Liver (tissue), 9 donors: ENCODE results near the gene AP1S1. TPM values are rescaled to one million over a fixed set of nuclear protein-coding genes. Genes with fewer than 3 reads are reported as not detected.

Experiments used
- DNase-seq: peaks from one replicate; pipeline ENCODE4 v3.0.0-alpha.2; 2017; ENCODE audit warnings: low spot score
- H3K27ac ChIP-seq, 2 donors: one replicate each; pipeline ENCODE4 v1.7.0; 2013; ENCODE audit warnings: inconsistent platforms in 2 of 2, low read length in 2 of 2, control low read depth in 1 of 2, low read depth in 1 of 2, mild to moderate bottlenecking in 1 of 2
- H3K27me3 ChIP-seq, 4 donors: one replicate each; pipeline versions ENCODE4 v1.6.1 to v1.7.0; 2013; ENCODE audit warnings: low read length in 3 of 4, inconsistent platforms in 1 of 4, mild to moderate bottlenecking in 1 of 4, moderate library complexity in 1 of 4; ENCODE audit not compliant: control insufficient read depth in 4 of 4, insufficient read depth in 4 of 4
- H3K36me3 ChIP-seq, 4 donors: one replicate each; pipeline versions ENCODE4 v1.6.1 to v1.7.0; 2013; ENCODE audit warnings: low read length in 3 of 4, mild to moderate bottlenecking in 3 of 4, low read depth in 1 of 4, moderate library complexity in 1 of 4; ENCODE audit not compliant: control insufficient read depth in 4 of 4, insufficient read depth in 3 of 4
- H3K4me1 ChIP-seq, 4 donors: one replicate each; pipeline versions ENCODE4 v1.6.1 to v1.7.0; 2013; ENCODE audit warnings: low read length in 3 of 4, mild to moderate bottlenecking in 3 of 4, moderate library complexity in 1 of 4; ENCODE audit not compliant: control insufficient read depth in 4 of 4, insufficient read depth in 4 of 4
- H3K4me3 ChIP-seq, 3 donors: one replicate each; pipeline versions ENCODE4 v1.6.1 to v1.7.0; 2013; ENCODE audit warnings: low read length in 3 of 3, control low read depth in 1 of 3, low read depth in 1 of 3, mild to moderate bottlenecking in 1 of 3
- H3K9ac ChIP-seq, 2 donors: one replicate each; pipeline ENCODE4 v1.7.0; 2013; ENCODE audit warnings: low read length in 2 of 2, mild to moderate bottlenecking in 2 of 2, moderate library complexity in 2 of 2, control low read depth in 1 of 2, low read depth in 1 of 2
- H3K9me3 ChIP-seq, 4 donors: one replicate each; pipeline versions ENCODE4 v1.6.1 to v1.7.0; 2013; ENCODE audit warnings: low read length in 3 of 4; ENCODE audit not compliant: control insufficient read depth in 4 of 4
- EGR1 ChIP-seq, 2 donors: IDR thresholded peaks; 2 replicates each; pipeline ENCODE4 v1.6.1; 2016 to 2018; ENCODE audit warnings: antibody characterized with exemption in 2 of 2, low read depth in 2 of 2
- FOXA2 ChIP-seq: IDR thresholded peaks from 2 replicates; pipeline ENCODE4 v1.6.1; 2016; ENCODE audit warnings: antibody characterized with exemption
- GABPA ChIP-seq, 2 donors: IDR thresholded peaks in 1 of 2; conservative IDR thresholded peaks in 1 of 2; 2 replicates each; pipeline ENCODE4 v1.6.1; 2016; ENCODE audit warnings: antibody characterized with exemption in 2 of 2, mild to moderate bottlenecking in 1 of 2, moderate library complexity in 1 of 2
- HNF4A ChIP-seq, 2 donors: conservative IDR thresholded peaks; 2 replicates each; pipeline ENCODE4 v1.6.1; 2016; ENCODE audit warnings: antibody characterized with exemption in 2 of 2, mild to moderate bottlenecking in 2 of 2
- JUND ChIP-seq, 2 donors: IDR thresholded peaks; 2 replicates each; pipeline ENCODE4 v1.6.1; 2016; ENCODE audit warnings: antibody characterized with exemption in 2 of 2
- MAX ChIP-seq: IDR thresholded peaks from 2 replicates; pipeline ENCODE4 v1.6.1; 2016; ENCODE audit warnings: antibody characterized with exemption
- NR2F2 ChIP-seq: IDR thresholded peaks from 2 replicates; pipeline ENCODE4 v1.6.1; 2016; ENCODE audit warnings: antibody characterized with exemption
- RAD21 ChIP-seq, 2 donors: IDR thresholded peaks; 2 replicates each; pipeline ENCODE4 v1.6.1; 2016; ENCODE audit warnings: antibody characterized with exemption in 2 of 2, mild to moderate bottlenecking in 2 of 2
- REST ChIP-seq: IDR thresholded peaks from 2 replicates; pipeline ENCODE4 v1.6.1; 2016; ENCODE audit warnings: antibody characterized with exemption, mild to moderate bottlenecking
- RXRA ChIP-seq, 2 donors: IDR thresholded peaks; 2 replicates each; pipeline ENCODE4 v1.6.1; 2017 to 2018; ENCODE audit warnings: antibody characterized with exemption in 2 of 2, mild to moderate bottlenecking in 1 of 2
- SP1 ChIP-seq: IDR thresholded peaks from 2 replicates; pipeline ENCODE4 v1.6.1; 2018; ENCODE audit warnings: antibody characterized with exemption, mild to moderate bottlenecking
- YY1 ChIP-seq: IDR thresholded peaks from 2 replicates; pipeline ENCODE4 v1.6.1; 2016; ENCODE audit warnings: antibody characterized with exemption, mild to moderate bottlenecking
- ZBTB33 ChIP-seq: IDR thresholded peaks from 2 replicates; pipeline ENCODE4 v1.6.1; 2016; ENCODE audit warnings: antibody characterized with exemption
- WGBS: extraction: QIAGEN DNeasy Blood & Tissue Kit; methylation state at CpG from one replicate; pipeline ENCODE4 v1.1.7; 2013; 5-methylcytosine and 5-hydroxymethylcytosine counted together
- polyA plus RNA-seq, 2 donors: library from polyadenylated mRNA; stranded (reverse) in 1 of 2; unstranded in 1 of 2; fragments of 200-250 nt in 1 of 2; fragments of >200 nt in 1 of 2; fragmentation: Nextera tagmentation in 1 of 2; extraction: Ambion mirVana in 1 of 2; gene quantifications; one replicate each; pipeline versions ENCODE4 v1.2.1 to v1.2.3, GENCODE V29; 2013 to 2015
- total RNA-seq, 2 donors: library from RNA; depleted of rRNA; stranded (reverse); fragments of >200 nt; gene quantifications; one replicate each; pipeline ENCODE4 v1.2.3, GENCODE V29; 2014
- TF ChIP-seq, protein P1 (sequence below): fragments of 150-350 bp; IDR thresholded peaks from 2 replicates; pipeline ENCODE4 v1.5.1; 2017; ENCODE audit warnings: improper control_type of control experiment, low read depth, low read length; ENCODE audit not compliant: missing input control
- donor health status: healthy.
- donor health status: healthy.
- donor health status: healthy.
- donor health status: healthy.
- donor health status: healthy.

AP1S1 gene
- total and polyA plus RNA-seq, 4 donors, result 13.8 to 25.7 (median 22.0) TPM

GRCh38 chr7:101124376-101125056, 29.8 kb upstream of the AP1S1 start:
- peaks cover 21 to 51% (median 31%) of the 10 kb centered on the region in 4 donors for H3K4me1 ChIP-seq
- H3K9me3 ChIP-seq, result no peaks in the 10 kb centered on the region
- DNase-seq, result no peak
- H3K27ac ChIP-seq, result peak overlapping the region; percentile 83 to 96
- TF ChIP-seq JUND (IDR thresholded peaks at IDR 0.05), result peak in 1 of 2 donors; percentile 61
- peak; percentile 59 for TF ChIP-seq REST
- TF ChIP-seq FOXA2, result peak; percentile 44
- no peak for TF ChIP-seq ZBTB33
- TF ChIP-seq HNF4A (conservative IDR thresholded peaks at IDR 0.05), result peak; percentile 48 to 57
- TF ChIP-seq SP1, result peak; percentile 67
- peak in 1 of 2 donors; percentile 28 for TF ChIP-seq EGR1 (IDR thresholded peaks at IDR 0.05; ENCODE audit: low read depth in 2 of 2)
- TF ChIP-seq YY1, result peak; percentile 59
- TF ChIP-seq RAD21 (IDR thresholded peaks at IDR 0.05), result peak; percentile 21 to 44
- TF ChIP-seq NR2F2, result no peak
- TF ChIP-seq MAX, result peak; percentile 46
- TF ChIP-seq, protein P1, sequence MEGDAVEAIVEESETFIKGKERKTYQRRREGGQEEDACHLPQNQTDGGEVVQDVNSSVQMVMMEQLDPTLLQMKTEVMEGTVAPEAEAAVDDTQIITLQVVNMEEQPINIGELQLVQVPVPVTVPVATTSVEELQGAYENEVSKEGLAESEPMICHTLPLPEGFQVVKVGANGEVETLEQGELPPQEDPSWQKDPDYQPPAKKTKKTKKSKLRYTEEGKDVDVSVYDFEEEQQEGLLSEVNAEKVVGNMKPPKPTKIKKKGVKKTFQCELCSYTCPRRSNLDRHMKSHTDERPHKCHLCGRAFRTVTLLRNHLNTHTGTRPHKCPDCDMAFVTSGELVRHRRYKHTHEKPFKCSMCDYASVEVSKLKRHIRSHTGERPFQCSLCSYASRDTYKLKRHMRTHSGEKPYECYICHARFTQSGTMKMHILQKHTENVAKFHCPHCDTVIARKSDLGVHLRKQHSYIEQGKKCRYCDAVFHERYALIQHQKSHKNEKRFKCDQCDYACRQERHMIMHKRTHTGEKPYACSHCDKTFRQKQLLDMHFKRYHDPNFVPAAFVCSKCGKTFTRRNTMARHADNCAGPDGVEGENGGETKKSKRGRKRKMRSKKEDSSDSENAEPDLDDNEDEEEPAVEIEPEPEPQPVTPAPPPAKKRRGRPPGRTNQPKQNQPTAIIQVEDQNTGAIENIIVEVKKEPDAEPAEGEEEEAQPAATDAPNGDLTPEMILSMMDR, result no peak
- peak in 1 of 2 donors; percentile 48 for TF ChIP-seq GABPA (IDR thresholded peaks at IDR 0.05 in 1 of 2, conservative IDR thresholded peaks at IDR 0.05 in 1 of 2)
- peak; percentile 58 to 77 for TF ChIP-seq RXRA (IDR thresholded peaks at IDR 0.05)
- H3K36me3 ChIP-seq, result peaks cover 0 to 4% (median 0%) of the 10 kb centered on the region in 4 donors
- WGBS, result 25% methylated on average over 7 of the region's 7 CpGs
- no peaks in the 10 kb centered on the region for H3K27me3 ChIP-seq
- no peak overlapping the region for H3K4me3 ChIP-seq
- H3K9ac ChIP-seq, result peak overlapping the region in 1 of 2 donors; percentile 81
